Stimulated activated CD8-positive, alpha-beta memory T cell treated with anti-CD3 and anti-CD28 coated beads, Interleukin-15, amount 100 ng/mL, for 4 hours (primary cell): ENCODE data around the gene ASGR2.
"Not testable (repeated sequence)": the region's sequence is repeated elsewhere in the genome, so short reads cannot be mapped to it uniquely, and the experiment has no call there.

Source experiments
- DNase-seq, 2 donors: peaks; one replicate each; pipeline ENCODE4 v3.0.0-alpha.2; 2020; ENCODE audit warnings: low read depth in 2 of 2

Gene ASGR2

GRCh38 chr17:7114241-7114874 is at the start of gene ASGR2:
ASGR2 (minus strand) TSS chr17:7114822; CDS start chr17:7114240, 582 bp downstream.
- no peak for DNase-seq

GRCh38 chr17:7159571-7159970 is 44.9 kb upstream of the ASGR2 start:
- not testable (repeated sequence) for DNase-seq

- DNase-seq = not testable (repeated sequence)
Measured at GRCh38 chr17:7158424-7158823, 43.8 kb upstream of the ASGR2 start.

GRCh38 chr17:7156342-7156940 is 41.8 kb upstream of the ASGR2 start:
- DNase-seq = no peak

- DNase-seq = no peak
Measured at GRCh38 chr17:7147772-7148171, 33.1 kb upstream of the ASGR2 start.

GRCh38 chr17:7146115-7146514 is 31.5 kb upstream of the ASGR2 start:
- no peak for DNase-seq

- DNase-seq = no peak
Measured at GRCh38 chr17:7144213-7144612, 29.6 kb upstream of the ASGR2 start.

- DNase-seq = no peak
Measured at GRCh38 chr17:7141824-7142223, 27.2 kb upstream of the ASGR2 start.

GRCh38 chr17:7139400-7139799 is 24.8 kb upstream of the ASGR2 start:
- no peak for DNase-seq

GRCh38 chr17:7138800-7139381 is 24.3 kb upstream of the ASGR2 start:
- no peak for DNase-seq

GRCh38 chr17:7137171-7137943 is 22.7 kb upstream of the ASGR2 start:
- no peak for DNase-seq

- peak; percentile 37 to 51 for DNase-seq
Measured at GRCh38 chr17:7136266-7136877, 21.8 kb upstream of the ASGR2 start.

GRCh38 chr17:7133916-7134315 is 19.3 kb upstream of the ASGR2 start:
- DNase-seq = no peak

- DNase-seq = peak; percentile 45 to 54
Measured at GRCh38 chr17:7133424-7133823, 18.8 kb upstream of the ASGR2 start.

- no peak for DNase-seq
Measured at GRCh38 chr17:7132511-7133094, 18.0 kb upstream of the ASGR2 start.

GRCh38 chr17:7131423-7131791 is 16.8 kb upstream of the ASGR2 start:
- no peak for DNase-seq

- no peak for DNase-seq
Measured at GRCh38 chr17:7130621-7131422, 16.2 kb upstream of the ASGR2 start.

GRCh38 chr17:7129311-7129710 is 14.7 kb upstream of the ASGR2 start:
- DNase-seq = no peak

GRCh38 chr17:7128160-7128559 is 13.5 kb upstream of the ASGR2 start:
- no peak for DNase-seq

GRCh38 chr17:7127501-7127900 is 12.9 kb upstream of the ASGR2 start:
- not testable (repeated sequence) for DNase-seq

GRCh38 chr17:7126386-7126785 is 11.8 kb upstream of the ASGR2 start:
- DNase-seq = not testable (repeated sequence)
